HepG2 (cell line): Measurements from ENCODE around the gene LTC4S. TPM values are rescaled to one million over a fixed set of nuclear protein-coding genes. Genes with fewer than 3 reads are reported as not detected.

Source experiments
- AKAP8 ChIP-seq: sonication (generic); formaldehyde crosslinking; IDR thresholded peaks from 2 replicates; pipeline ENCODE4 v1.5.1; 2020; ENCODE audit warnings: mild to moderate bottlenecking, missing genetic modification reagents
- CHCHD3 ChIP-seq: sonication (generic); formaldehyde crosslinking; IDR thresholded peaks from 2 replicates; pipeline ENCODE4 v1.8.0; 2022; ENCODE audit warnings: mild to moderate bottlenecking, missing genetic modification reagents, moderate library complexity
- FOXA1 ChIP-seq, 2 experiments: fragments of 450-650 bp in 1 of 2; sonication (generic) in 1 of 2; formaldehyde crosslinking in 1 of 2; IDR thresholded peaks; 2 replicates each; pipeline versions ENCODE4 v1.4.0 to v1.6.1; 2016 to 2020; ENCODE audit warnings: missing genetic modification reagents in 1 of 2
- FOXP1 ChIP-seq, 2 experiments: fragments of 450-650 bp in 1 of 2; IDR thresholded peaks; 2 replicates each; pipeline ENCODE4 v1.6.1; 2017 to 2018; ENCODE audit warnings: antibody characterized with exemption in 1 of 2
- HIVEP1 ChIP-seq: sonication (generic); formaldehyde crosslinking; IDR thresholded peaks from 2 replicates; pipeline ENCODE4 v1.4.0; 2020; ENCODE audit warnings: mild to moderate bottlenecking, missing genetic modification reagents
- MAZ ChIP-seq, 2 experiments: sonication (generic) in 1 of 2; formaldehyde crosslinking in 1 of 2; IDR thresholded peaks; 2 replicates each; pipeline versions ENCODE4 v1.5.0 to v1.6.1; 2012 to 2020; ENCODE audit warnings: low read depth in 2 of 2, mild to moderate bottlenecking in 2 of 2, borderline replicate concordance in 1 of 2, improper control_type of control experiment in 1 of 2, low read length in 1 of 2, missing genetic modification reagents in 1 of 2, moderate library complexity in 1 of 2
- MIER3 ChIP-seq: IDR thresholded peaks from 2 replicates; pipeline ENCODE4 v1.6.1; 2016; ENCODE audit warnings: missing compliant biosample characterization, borderline replicate concordance
- NKX3-1 ChIP-seq: sonication (generic); formaldehyde crosslinking; IDR thresholded peaks from 2 replicates; pipeline ENCODE4 v1.5.0; 2020; ENCODE audit warnings: missing genetic modification reagents
- NRL ChIP-seq: sonication (generic); formaldehyde crosslinking; IDR thresholded peaks from 2 replicates; pipeline ENCODE4 v1.5.0; 2020; ENCODE audit warnings: missing genetic modification reagents, mild to moderate bottlenecking, moderate library complexity, borderline replicate concordance
- ONECUT2 ChIP-seq: sonication (generic); formaldehyde crosslinking; IDR thresholded peaks from 2 replicates; pipeline ENCODE4 v1.4.0; 2020; ENCODE audit warnings: missing genetic modification reagents
- PHB2 ChIP-seq: fragments of 450-650 bp; IDR thresholded peaks from 2 replicates; pipeline ENCODE4 v1.6.1; 2018; ENCODE audit not compliant: partially characterized antibody
- POLR2A ChIP-seq, 2 experiments: IDR thresholded peaks; 2 replicates each; pipeline ENCODE4 v1.6.1; 2011; ENCODE audit warnings: low read depth in 2 of 2, low read length in 2 of 2, mild to moderate bottlenecking in 1 of 2, moderate library complexity in 1 of 2; ENCODE audit not compliant: insufficient read depth in 1 of 2
- POLR2G ChIP-seq: fragments of 200-400 bp; formaldehyde crosslinking; IDR thresholded peaks from 2 replicates; pipeline ENCODE4 v1.6.1; 2018; ENCODE audit warnings: mild to moderate bottlenecking, low read depth, low read length, moderate library complexity
- RFXAP ChIP-seq: sonication (generic); formaldehyde crosslinking; IDR thresholded peaks from 2 replicates; pipeline ENCODE4 v1.4.0; 2020; ENCODE audit warnings: missing genetic modification reagents, borderline replicate concordance
- SALL1 ChIP-seq: sonication (generic); formaldehyde crosslinking; IDR thresholded peaks from 2 replicates; pipeline ENCODE4 v1.8.0; 2022; ENCODE audit warnings: mild to moderate bottlenecking, missing genetic modification reagents
- TARDBP ChIP-seq: sonication (generic); formaldehyde crosslinking; IDR thresholded peaks from 2 replicates; pipeline ENCODE4 v1.8.0; 2022; ENCODE audit warnings: mild to moderate bottlenecking, missing genetic modification reagents
- ZNF138 ChIP-seq: sonication (generic); formaldehyde crosslinking; IDR thresholded peaks from 2 replicates; pipeline ENCODE4 v1.5.0; 2020; ENCODE audit warnings: mild to moderate bottlenecking, low read depth, missing genetic modification reagents
- ZNF232 ChIP-seq: sonication (generic); formaldehyde crosslinking; IDR thresholded peaks from 2 replicates; pipeline ENCODE4 v1.4.0; 2020; ENCODE audit warnings: missing genetic modification reagents, borderline replicate concordance
- ZNF234 ChIP-seq: sonication (generic); formaldehyde crosslinking; conservative IDR thresholded peaks from 2 replicates; pipeline ENCODE4 v1.5.1; 2020; ENCODE audit warnings: mild to moderate bottlenecking, missing genetic modification reagents
- ZNF274 ChIP-seq: sonication (generic); formaldehyde crosslinking; IDR thresholded peaks from 2 replicates; pipeline ENCODE4 v1.5.1; 2020; ENCODE audit warnings: mild to moderate bottlenecking, missing genetic modification reagents
- ZNF329 ChIP-seq: sonication (generic); formaldehyde crosslinking; IDR thresholded peaks from 2 replicates; pipeline ENCODE4 v1.9.0; 2021; ENCODE audit warnings: low read depth, mild to moderate bottlenecking, missing genetic modification reagents
- ZNF451 ChIP-seq: sonication (generic); formaldehyde crosslinking; IDR thresholded peaks from 2 replicates; pipeline ENCODE4 v1.5.0; 2020; ENCODE audit warnings: mild to moderate bottlenecking, missing genetic modification reagents
- ZNF589 ChIP-seq: sonication (generic); formaldehyde crosslinking; conservative IDR thresholded peaks from 2 replicates; pipeline ENCODE4 v1.8.0; 2022; ENCODE audit warnings: mild to moderate bottlenecking, moderate library complexity, missing genetic modification reagents
- ZSCAN29 ChIP-seq: sonication (generic); formaldehyde crosslinking; conservative IDR thresholded peaks from 2 replicates; pipeline ENCODE4 v1.4.0; 2020; ENCODE audit warnings: mild to moderate bottlenecking, missing genetic modification reagents
- polyA plus RNA-seq, 8 experiments: library from polyadenylated mRNA; depleted of rRNA in 3 of 8; stranded (reverse) in 7 of 8; unstranded in 1 of 8; fragments of >200 nt; fragmentation: Illumina TruSeq in 4 of 8; extraction: Trizol in 4 of 8; gene quantifications; 2 replicates each; pipeline versions ENCODE4 v1.2.1 to v1.2.3, GENCODE V29; 2011 to 2016; ENCODE audit warnings: low read depth in 4 of 8, missing spikeins in 1 of 8, mixed read lengths in 1 of 8; ENCODE audit not compliant: insufficient read depth in 1 of 8
- total RNA-seq, 5 experiments: library from RNA; depleted of rRNA; stranded (reverse); fragments of >200 nt; fragmentation: Illumina TruSeq; extraction: Trizol; gene quantifications; 2 replicates each; pipeline ENCODE4 v1.2.3, GENCODE V29; 2016; ENCODE audit warnings: low read depth in 1 of 5
- TF ChIP-seq, protein P1 (sequence below): IDR thresholded peaks from 2 replicates; pipeline ENCODE4 v1.6.1; 2016
- TF ChIP-seq, protein P2 (sequence below): sonication (generic); formaldehyde crosslinking; IDR thresholded peaks from 2 replicates; pipeline ENCODE4 v1.8.1; 2023; ENCODE audit warnings: missing genetic modification reagents, mild to moderate bottlenecking, borderline replicate concordance
- TF ChIP-seq, protein P3 (sequence below): IDR thresholded peaks from 2 replicates; pipeline ENCODE4 v1.6.1; 2018; ENCODE audit warnings: missing genetic modification reagents, mild to moderate bottlenecking, missing compliant biosample characterization
- TF ChIP-seq, protein P4 (sequence below): sonication (generic); formaldehyde crosslinking; IDR thresholded peaks from 2 replicates; pipeline ENCODE4 v1.4.0; 2020; ENCODE audit warnings: missing genetic modification reagents

Gene LTC4S
- total and polyA plus RNA-seq, 2 of the 13 experiments (the other 11 are each of a cell fraction or from before 2014, with no cell fraction given): 0.35 TPM; not detected in 1

DNA sequence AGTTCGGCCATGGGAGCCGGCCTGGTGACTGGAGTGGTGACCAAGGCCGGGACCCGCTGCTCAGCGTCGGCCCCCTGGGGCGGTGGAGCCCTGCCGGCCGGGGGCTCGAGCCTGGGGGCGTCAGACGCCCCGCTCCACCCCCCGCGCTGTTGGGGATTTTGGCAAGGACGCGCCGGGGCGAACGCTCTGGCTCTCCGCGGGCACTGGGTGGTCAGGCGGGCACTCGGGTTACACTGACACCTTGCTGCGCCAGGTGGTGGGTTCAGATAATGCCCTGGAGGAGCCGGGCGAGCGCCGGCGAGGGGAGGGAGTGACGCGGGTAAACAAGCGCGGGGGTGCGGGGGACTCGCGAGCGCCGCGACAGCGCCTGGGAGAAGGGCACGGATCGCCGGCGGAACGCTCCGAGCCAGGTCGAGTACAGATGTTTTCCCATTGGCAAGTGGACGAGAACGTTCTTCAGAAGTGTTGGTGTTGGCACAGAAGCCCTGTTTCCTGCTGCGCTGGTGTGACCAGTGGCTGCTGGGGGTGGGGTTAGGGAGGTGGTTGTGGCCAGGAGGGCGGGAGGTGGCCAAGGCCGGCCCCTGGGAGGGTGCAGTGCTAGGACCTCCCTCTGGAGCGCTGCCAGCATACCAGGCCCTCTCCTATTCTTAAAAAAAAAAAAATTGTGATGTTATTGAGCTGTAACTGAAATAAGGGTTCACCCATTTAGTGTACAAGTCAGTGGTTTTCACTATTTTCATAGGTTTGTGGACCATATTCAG, 27.7 kb downstream of the LTC4S start (continued):
- TF ChIP-seq ZNF138 (CRISPR knock-in tag) (0 out of 2 replicates have a peak, but pooled peaks have one; percentile 54), CHCHD3 (CRISPR knock-in tag) (0 out of 2 replicates have a peak, but pooled peaks have one; percentile 14), RFXAP (CRISPR knock-in tag) (0 out of 2 replicates have a peak, but pooled peaks have one; percentile 37), NKX3-1 (CRISPR knock-in tag) (no peak; the same call in 1 of the 2 replicates), HIVEP1 (CRISPR knock-in tag) (peak; percentile 47; the same call in 1 of the 2 replicates), ONECUT2 (CRISPR knock-in tag) (peak; percentile 7; the same call in 1 of the 2 replicates), ZSCAN29 (CRISPR knock-in tag) (no peak), ZNF451 (0 out of 2 replicates have a peak, but pooled peaks have one; percentile 35), MAZ (IDR thresholded peaks at IDR 0.05; ENCODE audit: borderline replicate concordance, low read depth, low read length) (peak; percentile 51; the same call in 1 of the 2 replicates), MAZ (CRISPR knock-in tag; IDR thresholded peaks at IDR 0.05; ENCODE audit: low read depth) (no peak; the same call in 1 of the 2 replicates), POLR2G (no peak; the same call in 1 of the 2 replicates), ZNF329 (CRISPR knock-in tag) (0 out of 2 replicates have a peak, but pooled peaks have one; percentile 11), ZNF234 (peak; percentile 90; the same call in 1 of the 2 replicates), ZNF589 (0 out of 2 replicates have a peak, but pooled peaks have one; percentile 30), TARDBP (CRISPR knock-in tag) (peak; percentile 54; the same call in 1 of the 2 replicates), NRL (CRISPR knock-in tag) (peak; percentile 73; the same call in 1 of the 2 replicates), MIER3 (no peak), FOXP1 (IDR thresholded peaks at IDR 0.05) (0 out of 2 replicates have a peak, but pooled peaks have one; percentile 41), FOXP1 (CRISPR knock-in tag; IDR thresholded peaks at IDR 0.05) (peak; percentile 13; the same call in 1 of the 2 replicates), SALL1 (CRISPR knock-in tag) (peak; percentile 32; the same call in 1 of the 2 replicates), FOXA1 (IDR thresholded peaks at IDR 0.05) (no peak), FOXA1 (CRISPR knock-in tag; IDR thresholded peaks at IDR 0.05) (peak; percentile 64), ZNF232 (CRISPR knock-in tag) (0 out of 2 replicates have a peak, but pooled peaks have one; percentile 40), PHB2 (no peak), POLR2A (IDR thresholded peaks at IDR 0.05; ENCODE audit: insufficient read depth in 1 of 2, low read depth in 2 of 2, low read length in 2 of 2) (peak in 1 of 2 experiments; percentile 89; a peak in 2 of 4 replicates), AKAP8 (CRISPR knock-in tag) (peak; percentile 87; the same call in 1 of the 2 replicates), ZNF274 (CRISPR knock-in tag) (no peak; the same call in 1 of the 2 replicates)
- TF ChIP-seq, protein P1, sequence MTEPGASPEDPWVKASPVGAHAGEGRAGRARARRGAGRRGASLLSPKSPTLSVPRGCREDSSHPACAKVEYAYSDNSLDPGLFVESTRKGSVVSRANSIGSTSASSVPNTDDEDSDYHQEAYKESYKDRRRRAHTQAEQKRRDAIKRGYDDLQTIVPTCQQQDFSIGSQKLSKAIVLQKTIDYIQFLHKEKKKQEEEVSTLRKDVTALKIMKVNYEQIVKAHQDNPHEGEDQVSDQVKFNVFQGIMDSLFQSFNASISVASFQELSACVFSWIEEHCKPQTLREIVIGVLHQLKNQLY (CRISPR knock-in tag): no peak
- TF ChIP-seq, protein P2, sequence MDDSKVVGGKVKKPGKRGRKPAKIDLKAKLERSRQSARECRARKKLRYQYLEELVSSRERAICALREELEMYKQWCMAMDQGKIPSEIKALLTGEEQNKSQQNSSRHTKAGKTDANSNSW: no peak
- TF ChIP-seq, protein P3, sequence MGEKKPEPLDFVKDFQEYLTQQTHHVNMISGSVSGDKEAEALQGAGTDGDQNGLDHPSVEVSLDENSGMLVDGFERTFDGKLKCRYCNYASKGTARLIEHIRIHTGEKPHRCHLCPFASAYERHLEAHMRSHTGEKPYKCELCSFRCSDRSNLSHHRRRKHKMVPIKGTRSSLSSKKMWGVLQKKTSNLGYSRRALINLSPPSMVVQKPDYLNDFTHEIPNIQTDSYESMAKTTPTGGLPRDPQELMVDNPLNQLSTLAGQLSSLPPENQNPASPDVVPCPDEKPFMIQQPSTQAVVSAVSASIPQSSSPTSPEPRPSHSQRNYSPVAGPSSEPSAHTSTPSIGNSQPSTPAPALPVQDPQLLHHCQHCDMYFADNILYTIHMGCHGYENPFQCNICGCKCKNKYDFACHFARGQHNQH (CRISPR knock-in tag): no peak
- TF ChIP-seq, protein P4, sequence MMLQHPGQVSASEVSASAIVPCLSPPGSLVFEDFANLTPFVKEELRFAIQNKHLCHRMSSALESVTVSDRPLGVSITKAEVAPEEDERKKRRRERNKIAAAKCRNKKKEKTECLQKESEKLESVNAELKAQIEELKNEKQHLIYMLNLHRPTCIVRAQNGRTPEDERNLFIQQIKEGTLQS (CRISPR knock-in tag): no peak
